DMS53 treated with DMSO at 0.1 percent for 48 hours (cell line): Measurements from ENCODE around the gene ATXN1L.
"Not testable (repeated sequence)": the region's sequence is repeated elsewhere in the genome, so short reads cannot be mapped to it uniquely, and the experiment has no call there.

ENCODE experiments used
- DNase-seq: peaks from one replicate; lab custom pipeline; 2025; ENCODE audit not compliant: unreplicated experiment; lab: John Stamatoyannopoulos, UW

The ATXN1L gene

DNA sequence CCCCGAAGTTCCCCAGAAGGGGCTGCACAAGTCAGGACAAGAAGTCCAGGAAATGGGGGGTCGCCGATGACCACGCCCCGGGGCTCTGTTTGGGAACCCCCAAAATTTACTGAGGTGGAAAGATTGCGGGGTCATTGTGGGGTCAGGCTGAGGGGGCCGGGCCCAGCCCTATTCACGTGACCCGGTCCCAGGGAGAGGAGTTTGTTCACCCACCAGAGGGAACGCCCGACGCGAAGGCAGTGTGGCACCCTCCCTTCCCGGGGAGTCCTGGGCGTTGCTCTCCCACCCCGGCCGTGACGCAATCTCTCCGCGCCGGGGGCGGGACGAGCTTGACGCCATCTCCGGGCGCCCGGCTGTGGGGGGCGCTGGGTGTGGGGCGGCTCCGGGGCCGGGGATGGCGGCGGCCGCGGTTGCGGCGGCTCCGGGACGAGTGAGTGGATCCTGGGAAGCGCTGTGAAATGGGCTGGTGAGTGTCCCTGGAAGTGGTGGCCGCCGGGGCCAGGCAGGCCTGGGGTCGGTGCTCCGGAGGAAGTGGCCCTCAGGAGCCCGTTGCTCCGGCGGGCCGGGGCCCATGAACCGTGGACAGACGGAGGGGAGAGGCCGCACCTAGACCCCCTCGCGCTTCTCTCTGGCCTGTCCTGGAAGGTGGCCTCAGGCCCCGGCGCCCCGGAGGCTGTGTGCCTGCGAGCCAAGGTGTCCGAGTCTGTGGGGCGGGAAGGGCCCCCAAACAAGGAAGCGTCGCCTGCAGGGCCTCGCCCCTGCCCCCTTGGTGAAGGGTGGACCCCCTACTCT is at the start of gene ATXN1L:
Gene ATXN1L (plus strand): TSS at position 338 of the 792 bp plus-strand sequence. CDS start 3,765 bp downstream, outside the sequence.
- DNase-seq, result peak; percentile 56

DNA sequence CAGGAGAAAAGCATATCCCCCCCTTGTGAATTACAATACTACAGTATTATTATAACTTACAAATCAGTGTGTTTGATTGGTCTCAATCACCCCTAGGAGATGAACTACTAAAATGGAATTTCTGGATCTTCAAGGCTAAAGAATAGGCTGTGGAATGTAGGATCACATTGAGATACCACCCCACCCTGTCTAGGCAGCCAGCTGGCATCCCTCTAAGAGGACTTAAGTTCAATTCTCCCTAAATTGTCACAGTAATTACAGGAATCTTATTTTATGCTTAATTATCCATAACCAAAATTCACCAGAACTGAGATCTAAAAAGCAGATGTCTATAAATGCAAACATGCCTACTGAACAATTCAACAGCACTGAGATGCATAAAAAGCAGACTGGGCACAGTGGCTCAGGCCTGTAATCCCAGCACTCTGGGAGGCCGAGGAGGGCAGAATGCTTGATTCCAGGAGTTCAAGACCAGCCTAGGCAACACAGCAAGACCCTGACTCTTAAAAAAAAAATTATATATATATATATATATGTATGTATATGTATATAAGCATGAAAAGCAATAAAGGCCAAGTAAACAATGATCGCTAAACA is 49.2 kb upstream of the ATXN1L start:
- DNase-seq, result no peak

GRCh38 chr16:71803305-71803690 is 42.5 kb upstream of the ATXN1L start:
- no peak for DNase-seq

- no peak for DNase-seq
Measured at GRCh38 chr16:71807905-71808592, 37.7 kb upstream of the ATXN1L start.

GRCh38 chr16:71808593-71809459 is 37.0 kb upstream of the ATXN1L start, which contains the start of gene AP1G1:
TSS of gene AP1G1 (minus strand) at chr16:71808834. CDS start at chr16:71789479, 19,355 bp downstream.
- peak; percentile 87 for DNase-seq

GRCh38 chr16:71810155-71810530 is 35.6 kb upstream of the ATXN1L start:
- DNase-seq, result not testable (repeated sequence)

GRCh38 chr16:71811261-71811803 is 34.4 kb upstream of the ATXN1L start:
- DNase-seq, result no peak

DNA sequence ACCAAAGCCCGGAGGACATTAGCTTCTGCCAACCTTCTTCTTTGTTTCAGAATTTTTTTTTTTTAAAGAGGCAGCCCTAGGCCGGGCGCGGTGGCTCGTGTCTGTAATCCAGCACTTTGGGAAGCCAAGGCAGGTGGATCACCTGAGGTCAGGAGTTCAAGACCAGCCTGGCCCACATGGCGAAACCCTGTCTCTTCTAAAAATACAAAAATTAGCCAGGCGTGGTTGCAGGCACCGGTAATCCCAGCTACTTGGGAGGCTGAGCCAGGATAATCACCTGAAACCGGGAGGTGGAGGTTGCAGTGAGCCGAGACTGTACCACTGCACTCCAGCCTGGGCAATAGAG is 28.6 kb upstream of the ATXN1L start:
- not testable (repeated sequence) for DNase-seq

GRCh38 chr16:71826533-71827017 is 19.2 kb upstream of the ATXN1L start:
- no peak for DNase-seq

- DNase-seq, result no peak
Measured at GRCh38 chr16:71830359-71830758, 15.4 kb upstream of the ATXN1L start.

- not testable (repeated sequence) for DNase-seq
Measured at GRCh38 chr16:71831698-71832097, 14.1 kb upstream of the ATXN1L start.

DNA sequence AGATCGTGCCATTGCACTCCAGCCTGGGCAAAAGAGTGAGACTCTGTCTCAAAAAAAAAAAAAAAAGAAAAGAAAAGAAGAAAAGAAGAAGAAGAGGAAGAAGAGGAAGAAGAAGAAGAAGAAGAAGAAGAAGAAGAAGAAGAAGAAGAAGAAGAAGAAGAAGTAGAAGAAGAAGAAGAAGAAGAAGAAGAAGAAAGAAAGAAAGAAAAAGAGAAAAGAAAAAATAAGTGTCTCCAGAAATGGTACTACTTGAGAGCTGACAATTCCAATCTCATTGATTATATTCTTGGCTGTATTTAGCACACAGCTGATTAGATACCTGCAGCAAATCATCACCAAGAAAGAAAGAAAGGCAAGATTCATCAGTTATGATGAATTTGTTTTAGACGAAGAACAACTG is 13.7 kb upstream of the ATXN1L start:
- DNase-seq, result not testable (repeated sequence)

DNA sequence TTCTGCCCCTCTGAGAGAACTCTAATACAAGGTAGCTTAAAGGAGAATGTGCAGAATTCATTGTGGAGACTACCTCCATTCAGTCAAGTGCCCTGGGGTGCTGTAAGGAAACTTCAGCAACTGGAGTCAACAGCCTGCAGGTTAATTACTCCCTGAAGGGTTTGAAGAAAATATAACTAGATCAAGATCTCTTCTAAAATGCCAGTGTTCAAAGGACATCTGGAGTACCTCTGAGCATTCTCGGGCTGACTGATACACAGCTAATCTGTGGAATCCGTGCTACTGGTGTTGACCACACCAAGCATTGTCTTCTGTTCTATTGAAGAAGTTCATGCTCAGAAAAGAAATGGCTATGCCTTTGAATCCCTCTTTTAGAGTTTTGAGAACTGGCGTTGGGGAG is 11.5 kb upstream of the ATXN1L start:
- no peak for DNase-seq

DNA sequence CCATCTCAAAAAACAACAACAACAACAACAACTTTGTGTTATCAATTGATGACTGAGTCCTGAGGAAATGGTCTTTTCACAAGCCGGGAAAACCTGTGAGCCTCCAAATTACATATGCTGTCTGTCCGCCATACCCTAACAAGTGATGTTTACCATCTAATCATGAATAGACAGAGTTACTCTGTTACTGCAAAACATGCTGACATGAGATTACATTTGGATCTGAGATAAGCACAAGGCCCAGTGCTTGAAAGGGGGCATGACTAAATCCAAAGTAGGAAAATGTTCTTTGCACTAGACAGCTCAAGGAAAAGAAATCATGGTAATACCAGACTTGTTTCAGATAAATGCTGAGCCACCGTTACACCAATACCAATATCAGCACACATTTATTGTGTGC is 8.6 kb upstream of the ATXN1L start:
- no peak for DNase-seq

GRCh38 chr16:71840052-71840451 is 5.7 kb upstream of the ATXN1L start:
- DNase-seq, result no peak

GRCh38 chr16:71843572-71843971 is 2.2 kb upstream of the ATXN1L start:
- DNase-seq, result no peak

DNA sequence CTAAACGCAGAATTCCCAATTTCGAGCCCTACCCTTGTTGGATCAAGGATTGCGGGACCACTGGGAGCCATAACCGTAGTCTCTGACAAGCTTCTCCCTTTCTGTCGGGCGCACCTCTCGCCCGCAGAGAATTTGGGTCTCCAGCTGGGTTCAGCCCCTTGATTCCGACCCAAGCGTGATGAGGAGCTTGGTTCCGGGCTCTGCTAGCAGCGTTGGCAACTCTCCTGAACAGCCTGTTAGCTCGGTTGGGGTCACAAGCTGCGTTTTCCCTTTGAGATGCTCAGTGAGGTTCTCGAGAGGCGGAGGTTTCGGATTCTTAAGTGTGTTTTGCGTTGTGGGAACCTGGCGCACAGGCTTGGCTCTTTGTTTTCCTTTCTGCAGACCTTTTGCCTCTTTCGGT is 655 bp downstream of the ATXN1L start:
- DNase-seq, result no peak

DNA sequence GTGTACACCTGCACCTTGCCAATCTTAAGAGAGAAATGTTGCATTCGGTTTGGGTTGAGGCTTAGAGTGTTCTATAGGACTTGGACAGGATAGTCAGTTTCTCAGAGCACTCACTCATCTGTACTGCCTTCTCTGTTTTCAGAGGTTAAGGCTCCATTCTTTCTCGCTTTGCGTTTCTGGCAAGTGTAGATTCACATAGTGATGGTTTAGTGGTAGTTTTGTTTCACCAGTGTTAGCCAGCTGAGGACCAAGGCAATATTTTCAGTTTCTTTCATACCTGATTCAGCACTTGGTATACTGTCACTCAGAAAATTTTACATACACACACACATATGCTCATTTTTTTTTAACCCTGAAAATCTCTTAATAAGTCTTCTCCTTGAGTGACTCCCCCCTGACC is 1.3 kb downstream of the ATXN1L start:
- no peak for DNase-seq

DNA sequence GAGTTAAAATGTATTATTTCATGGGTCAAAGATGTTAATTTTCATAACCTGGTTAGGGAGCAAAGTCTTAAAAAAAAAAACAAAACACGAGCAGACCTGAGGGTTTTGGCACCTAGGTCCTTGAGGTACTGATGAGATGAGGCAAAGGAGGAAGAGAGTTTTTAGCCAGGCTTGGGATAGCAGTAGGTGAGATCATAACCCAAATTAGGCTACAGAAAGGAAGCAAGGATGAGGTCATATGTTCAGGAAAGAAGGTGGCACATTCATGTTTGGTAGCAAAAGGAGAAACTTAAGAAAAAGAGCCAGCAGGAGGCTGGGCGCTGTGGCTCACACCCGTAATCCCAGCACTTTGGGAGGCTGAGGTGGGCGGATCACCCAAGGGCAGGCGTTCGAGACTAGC is 2.8 kb downstream of the ATXN1L start:
- no peak for DNase-seq

GRCh38 chr16:71851746-71852145 is 6.0 kb downstream of the ATXN1L start:
- no peak for DNase-seq

- no peak for DNase-seq
Measured at GRCh38 chr16:71852158-71852557, 6.4 kb downstream of the ATXN1L start.
